ENCODE data around the gene LPGAT1. TPM values are rescaled to one million over a fixed set of nuclear protein-coding genes. Genes with fewer than 3 reads are reported as not detected.

Gene LPGAT1
- total RNA-seq, 1 experiment from 2014 or later = 50.6 TPM

DNA sequence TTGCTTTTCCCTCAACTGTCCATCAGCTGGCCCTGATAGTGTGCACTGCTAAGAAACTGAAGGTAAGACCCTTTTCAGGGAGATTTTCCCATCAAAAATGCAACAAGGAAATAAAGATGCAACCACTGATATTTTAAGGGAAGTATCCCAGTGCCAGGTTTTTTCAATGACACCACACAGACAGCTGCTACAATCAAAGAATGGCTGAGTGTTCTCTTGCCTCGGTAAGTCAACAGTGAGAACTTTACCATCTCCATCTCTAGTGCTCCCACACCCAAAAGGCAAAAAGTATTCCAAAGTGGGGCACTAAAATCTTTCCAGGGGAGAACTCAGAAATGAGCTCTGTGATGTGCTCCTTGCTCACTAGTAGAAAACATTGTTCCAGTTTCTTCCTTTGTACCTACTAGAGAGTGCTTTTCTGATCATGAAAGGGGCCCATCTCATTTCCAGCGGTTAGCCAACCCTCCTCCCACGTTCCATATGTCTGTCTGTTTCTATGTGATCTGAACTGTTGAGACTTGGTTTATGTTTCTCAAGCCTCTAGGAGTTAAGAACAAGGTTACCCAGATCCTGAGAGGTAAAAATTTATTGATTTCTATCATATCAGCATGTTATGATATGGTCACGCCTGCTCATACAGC lies 87.6 kb downstream of the LPGAT1 start (continued):
- TF ChIP-seq, protein P1, sequence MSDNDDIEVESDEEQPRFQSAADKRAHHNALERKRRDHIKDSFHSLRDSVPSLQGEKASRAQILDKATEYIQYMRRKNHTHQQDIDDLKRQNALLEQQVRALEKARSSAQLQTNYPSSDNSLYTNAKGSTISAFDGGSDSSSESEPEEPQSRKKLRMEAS (IDR thresholded peaks at IDR 0.05) = no peak
- TF ChIP-seq, protein P2, sequence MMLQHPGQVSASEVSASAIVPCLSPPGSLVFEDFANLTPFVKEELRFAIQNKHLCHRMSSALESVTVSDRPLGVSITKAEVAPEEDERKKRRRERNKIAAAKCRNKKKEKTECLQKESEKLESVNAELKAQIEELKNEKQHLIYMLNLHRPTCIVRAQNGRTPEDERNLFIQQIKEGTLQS (IDR thresholded peaks at IDR 0.05) = no peak
- TF ChIP-seq TCF7L2 (IDR thresholded peaks at IDR 0.05; ENCODE audit: borderline replicate concordance, extremely low read depth, insufficient read depth, insufficient read length) = no peak

DNA sequence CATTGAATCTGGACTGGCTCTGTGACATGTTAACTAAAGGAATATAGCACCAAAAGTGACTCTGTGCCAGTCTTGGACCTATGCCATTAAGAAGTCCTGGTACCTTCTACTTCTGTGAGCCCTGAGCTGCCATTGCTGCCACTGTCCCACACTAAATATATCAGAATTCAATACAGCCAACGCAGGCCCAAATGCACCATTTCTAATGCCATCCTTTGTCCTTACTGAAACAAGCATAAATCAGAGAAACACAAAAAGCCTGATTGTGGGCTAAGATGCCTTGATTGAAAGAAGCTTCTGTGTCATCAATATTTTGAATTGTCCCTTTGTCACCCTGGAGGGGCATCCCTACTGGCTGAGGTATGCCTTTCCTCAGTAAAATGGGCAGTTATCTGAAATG lies 88.3 kb downstream of the LPGAT1 start:
- H3K4me3 ChIP-seq (replicated peaks in 1 of 2; ENCODE audit: low read depth in 1 of 2, low read length in 2 of 2) = no peak overlapping the region
- RAD21 ChIA-PET (ENCODE audit: low non-redundant PET in 1 of 2, low total read pairs in 2 of 2, uncharacterized antibody in 2 of 2, unreplicated experiment in 2 of 2) = no interaction called here
- no peak overlapping the region for H3K27ac ChIP-seq (ENCODE audit: low read depth, low read length)
- H3K27me3 ChIP-seq (ENCODE audit: insufficient read depth, low read length) = peaks cover 7% of the 10 kb centered on the region; the same call in 1 of the 2 replicates
- CTCF ChIA-PET = interaction anchor here (2.4 kb wide), 1 partner anchor 293 kb away, joined by 9 read pairs; the partner anchor contains the start of genes DTL and INTS7
- H4K20me1 ChIP-seq (ENCODE audit: insufficient read depth) = no peaks in the 10 kb centered on the region
- H3K79me2 ChIP-seq (ENCODE audit: insufficient read depth, low read length) = no peaks in the 10 kb centered on the region
- BruUV-seq (replicated peaks) = no TSS peak
- no peak for ATAC-seq
- DNase-seq (ENCODE audit: low read depth, low spot score) = no peak
- no peaks in the 10 kb centered on the region for H3K9me3 ChIP-seq (ENCODE audit: control insufficient read depth in 1 of 2, insufficient read depth in 1 of 2, low read depth in 1 of 2, low read length in 2 of 2)
- no peak overlapping the region for H3K9ac ChIP-seq (ENCODE audit: low read length)
- H3K9me2 ChIP-seq (ENCODE audit: insufficient read depth) = no peaks in the 10 kb centered on the region
- H2AFZ ChIP-seq (ENCODE audit: low read depth, low read length, poor library complexity, severe bottlenecking) = no peak overlapping the region
- POLR2A ChIA-PET = no interaction called here
- TF ChIP-seq ZNF274 (IDR thresholded peaks at IDR 0.05; ENCODE audit: low read depth, low read length) (no peak), YY1 (IDR thresholded peaks at IDR 0.05; ENCODE audit: extremely low read depth, insufficient replicate concordance, low read depth, low read length) (no peak), ELF1 (IDR thresholded peaks at IDR 0.05; ENCODE audit: borderline replicate concordance, low read depth) (no peak), SP1 (IDR thresholded peaks at IDR 0.05; ENCODE audit: low read depth) (no peak), SIN3A (IDR thresholded peaks at IDR 0.05; ENCODE audit: low read depth) (no peak), RAD21 (IDR thresholded peaks at IDR 0.05; ENCODE audit: low read depth) (no peak), TCF7L2 (IDR thresholded peaks at IDR 0.05; ENCODE audit: borderline replicate concordance, extremely low read depth, insufficient read depth, insufficient read length) (no peak), POLR2AphosphoS5 (IDR thresholded peaks at IDR 0.05; ENCODE audit: low read depth, low read length) (no peak)
- TF ChIP-seq, protein P3, sequence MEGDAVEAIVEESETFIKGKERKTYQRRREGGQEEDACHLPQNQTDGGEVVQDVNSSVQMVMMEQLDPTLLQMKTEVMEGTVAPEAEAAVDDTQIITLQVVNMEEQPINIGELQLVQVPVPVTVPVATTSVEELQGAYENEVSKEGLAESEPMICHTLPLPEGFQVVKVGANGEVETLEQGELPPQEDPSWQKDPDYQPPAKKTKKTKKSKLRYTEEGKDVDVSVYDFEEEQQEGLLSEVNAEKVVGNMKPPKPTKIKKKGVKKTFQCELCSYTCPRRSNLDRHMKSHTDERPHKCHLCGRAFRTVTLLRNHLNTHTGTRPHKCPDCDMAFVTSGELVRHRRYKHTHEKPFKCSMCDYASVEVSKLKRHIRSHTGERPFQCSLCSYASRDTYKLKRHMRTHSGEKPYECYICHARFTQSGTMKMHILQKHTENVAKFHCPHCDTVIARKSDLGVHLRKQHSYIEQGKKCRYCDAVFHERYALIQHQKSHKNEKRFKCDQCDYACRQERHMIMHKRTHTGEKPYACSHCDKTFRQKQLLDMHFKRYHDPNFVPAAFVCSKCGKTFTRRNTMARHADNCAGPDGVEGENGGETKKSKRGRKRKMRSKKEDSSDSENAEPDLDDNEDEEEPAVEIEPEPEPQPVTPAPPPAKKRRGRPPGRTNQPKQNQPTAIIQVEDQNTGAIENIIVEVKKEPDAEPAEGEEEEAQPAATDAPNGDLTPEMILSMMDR (IDR thresholded peaks at IDR 0.05 in 2 of 3, conservative IDR thresholded peaks at IDR 0.05 in 1 of 3; ENCODE audit: borderline replicate concordance in 1 of 3, insufficient read depth in 1 of 3, low read depth in 2 of 3, low read length in 2 of 3) = no peak
- intact Hi-C loops (cut with micrococcal nuclease) = no loop called here
- no peaks in the 10 kb centered on the region for H3K36me3 ChIP-seq (ENCODE audit: control insufficient read depth in 1 of 2, insufficient read depth in 2 of 2, low read length in 2 of 2)
- no peak overlapping the region for H3K4me2 ChIP-seq (ENCODE audit: low read length)
- H3K4me1 ChIP-seq (ENCODE audit: control insufficient read depth in 1 of 2, insufficient read depth in 2 of 2, low read length in 2 of 2) = peaks cover 15 to 16% of the 10 kb centered on the region in 2 experiments

Measured in HCT116 (cell line).